ENCODE measurements around the gene SURF6. TPM values are rescaled to one million over a fixed set of nuclear protein-coding genes. Genes with fewer than 3 reads are reported as not detected.

SURF6 gene
- total and polyA plus RNA-seq, 2 of the 8 experiments (the other 6 are each of a cell fraction or from before 2014, with no cell fraction given), result 6.1 to 23.7 TPM

- peak in 1 of 3 experiments; percentile 1; a peak in 1 of 4 replicates for TF ChIP-seq CTCF (IDR thresholded peaks at IDR 0.05; ENCODE audit: control extremely low read depth in 1 of 3, insufficient read depth in 1 of 3, low read depth in 1 of 3, low read length in 3 of 3)
Measured at GRCh38 chr9:133335924-133336811, at the start of gene SURF6 (continued).
